GM10266 (cell line): ENCODE measurements around the gene MAP1A.
"Not testable (repeated sequence)": the region's sequence is repeated elsewhere in the genome, so short reads cannot be mapped to it uniquely, and the experiment has no call there.

Experiments used
- DNase-seq: peaks from one replicate; pipeline ENCODE4 v3.0.0; 2012; ENCODE audit errors: extremely low spot score
- CTCF ChIP-seq: IDR thresholded peaks from 2 replicates; pipeline ENCODE4 v1.5.1; 2012; ENCODE audit warnings: mild to moderate bottlenecking, low read depth; ENCODE audit not compliant: control insufficient read depth, insufficient read depth; ENCODE audit errors: missing control alignments

The MAP1A gene

GRCh38 chr15:43552256-43552655 lies 34.8 kb downstream of the MAP1A start:
- no peak for TF ChIP-seq CTCF
- no peak for DNase-seq

GRCh38 chr15:43552986-43553385 lies 35.6 kb downstream of the MAP1A start:
- TF ChIP-seq CTCF, result no peak
- DNase-seq, result no peak

GRCh38 chr15:43562753-43563152 lies 45.3 kb downstream of the MAP1A start:
- DNase-seq, result not testable (repeated sequence)

GRCh38 chr15:43563793-43564192 lies 46.4 kb downstream of the MAP1A start:
- not testable (repeated sequence) for DNase-seq

- DNase-seq, result not testable (repeated sequence)
Observed at GRCh38 chr15:43566615-43567014, 49.2 kb downstream of the MAP1A start.

GRCh38 chr15:43574607-43575006 lies 57.2 kb downstream of the MAP1A start:
- DNase-seq, result not testable (repeated sequence)
